ENCODE data around the gene NF1. TPM values are rescaled to one million over a fixed set of nuclear protein-coding genes. Genes with fewer than 3 reads are reported as not detected.
"Not testable (repeated sequence)": the region's sequence is repeated elsewhere in the genome, so short reads cannot be mapped to it uniquely, and the experiment has no call there.

NF1 gene
- total RNA-seq, 1 experiment from 2014 or later: 25.1 TPM

- in situ Hi-C loops (cut with HindIII; ENCODE audit: low pct_unique_long_range_greater_than_20kb, low sequenced_read_pairs): no loop called here
Measured at GRCh38 chr17:31296142-31296541, 201.4 kb downstream of the NF1 start.

GRCh38 chr17:31297090-31297489, 202.3 kb downstream of the NF1 start, which contains the start of gene OMG:
OMG (minus strand) TSS chr17:31297239; CDS start chr17:31296331, 908 bp downstream.
- peak; percentile 34 for DNase-seq (ENCODE audit: low read depth, low spot score)
- in situ Hi-C loops (cut with HindIII; ENCODE audit: low pct_unique_long_range_greater_than_20kb, low sequenced_read_pairs): no loop called here

More at GRCh38 chr17:31296142-31296541, 201.4 kb downstream of the NF1 start:
- peak; percentile 28 for DNase-seq (ENCODE audit: low read depth, low spot score)

- in situ Hi-C loops (cut with HindIII; ENCODE audit: low pct_unique_long_range_greater_than_20kb, low sequenced_read_pairs): no loop called here
- no peak for DNase-seq (ENCODE audit: low read depth, low spot score)
Measured at GRCh38 chr17:31299624-31300023, 204.8 kb downstream of the NF1 start.

- in situ Hi-C loops (cut with HindIII; ENCODE audit: low pct_unique_long_range_greater_than_20kb, low sequenced_read_pairs): no loop called here
- DNase-seq (ENCODE audit: low read depth, low spot score): no peak
Measured at GRCh38 chr17:31307640-31308039, 212.9 kb downstream of the NF1 start.

GRCh38 chr17:31308372-31309334, 213.9 kb downstream of the NF1 start:
- in situ Hi-C loops (cut with HindIII; ENCODE audit: low pct_unique_long_range_greater_than_20kb, low sequenced_read_pairs): no loop called here
- no peak for DNase-seq (ENCODE audit: low read depth, low spot score)

GRCh38 chr17:31309556-31309955, 214.8 kb downstream of the NF1 start:
- in situ Hi-C loops (cut with HindIII; ENCODE audit: low pct_unique_long_range_greater_than_20kb, low sequenced_read_pairs): no loop called here
- no peak for DNase-seq (ENCODE audit: low read depth, low spot score)

GRCh38 chr17:31310260-31310659, 215.5 kb downstream of the NF1 start:
- DNase-seq (ENCODE audit: low read depth, low spot score): no peak
- in situ Hi-C loops (cut with HindIII; ENCODE audit: low pct_unique_long_range_greater_than_20kb, low sequenced_read_pairs): no loop called here

GRCh38 chr17:31310886-31311285, 216.1 kb downstream of the NF1 start:
- DNase-seq (ENCODE audit: low read depth, low spot score): no peak
- in situ Hi-C loops (cut with HindIII; ENCODE audit: low pct_unique_long_range_greater_than_20kb, low sequenced_read_pairs): no loop called here

- DNase-seq (ENCODE audit: low read depth, low spot score): no peak
- in situ Hi-C loops (cut with HindIII; ENCODE audit: low pct_unique_long_range_greater_than_20kb, low sequenced_read_pairs): no loop called here
Measured at GRCh38 chr17:31311526-31311925, 216.7 kb downstream of the NF1 start.

GRCh38 chr17:31312223-31312622, 217.4 kb downstream of the NF1 start:
- DNase-seq (ENCODE audit: low read depth, low spot score); in situ Hi-C loops (cut with HindIII; ENCODE audit: low pct_unique_long_range_greater_than_20kb, low sequenced_read_pairs): not testable (repeated sequence)

- no peak for DNase-seq (ENCODE audit: low read depth, low spot score)
- in situ Hi-C loops (cut with HindIII; ENCODE audit: low pct_unique_long_range_greater_than_20kb, low sequenced_read_pairs): no loop called here
Measured at GRCh38 chr17:31313982-31314781, 219.4 kb downstream of the NF1 start, which contains the start of gene EVI2B. EVI2B (minus strand) TSS chr17:31314054; CDS start chr17:31305609, 8,445 bp downstream.

GRCh38 chr17:31314782-31315100, 220.0 kb downstream of the NF1 start:
- in situ Hi-C loops (cut with HindIII; ENCODE audit: low pct_unique_long_range_greater_than_20kb, low sequenced_read_pairs): no loop called here
- no peak for DNase-seq (ENCODE audit: low read depth, low spot score)

- in situ Hi-C loops (cut with HindIII; ENCODE audit: low pct_unique_long_range_greater_than_20kb, low sequenced_read_pairs): no loop called here
- DNase-seq (ENCODE audit: low read depth, low spot score): no peak
Measured at GRCh38 chr17:31318298-31318801, 223.6 kb downstream of the NF1 start.

GRCh38 chr17:31318851-31319661, 224.3 kb downstream of the NF1 start:
- in situ Hi-C loops (cut with HindIII; ENCODE audit: low pct_unique_long_range_greater_than_20kb, low sequenced_read_pairs): no loop called here
- no peak for DNase-seq (ENCODE audit: low read depth, low spot score)

GRCh38 chr17:31320241-31320640, 225.5 kb downstream of the NF1 start:
- in situ Hi-C loops (cut with HindIII; ENCODE audit: low pct_unique_long_range_greater_than_20kb, low sequenced_read_pairs): no loop called here
- DNase-seq (ENCODE audit: low read depth, low spot score): no peak

- in situ Hi-C loops (cut with HindIII; ENCODE audit: low pct_unique_long_range_greater_than_20kb, low sequenced_read_pairs): no loop called here
- peak; percentile 28 for DNase-seq (ENCODE audit: low read depth, low spot score)
Measured at GRCh38 chr17:31320791-31321190, 226.0 kb downstream of the NF1 start.

- in situ Hi-C loops (cut with HindIII; ENCODE audit: low pct_unique_long_range_greater_than_20kb, low sequenced_read_pairs): no loop called here
- peak; percentile 92 for DNase-seq (ENCODE audit: low read depth, low spot score)
Measured at GRCh38 chr17:31321481-31321880, 226.7 kb downstream of the NF1 start, which contains the start of gene EVI2A. EVI2A (minus strand) TSS chr17:31321622; CDS start chr17:31319013, 2,609 bp downstream.

Measured in SK-MEL-5 (cell line).